NCI-H2227 treated with DMSO at 0.1 percent for 48 hours (cell line): Measurements from ENCODE around the gene ZNF429.
"Not testable (repeated sequence)": the region's sequence is repeated elsewhere in the genome, so short reads cannot be mapped to it uniquely, and the experiment has no call there.

Source experiments
- DNase-seq: peaks from one replicate; lab custom pipeline; 2025; lab: John Stamatoyannopoulos, UW

The ZNF429 gene

GRCh38 chr19:21513651-21514050 is 8.2 kb downstream of the ZNF429 start:
- no peak for DNase-seq

- DNase-seq, result no peak
Observed at GRCh38 chr19:21519488-21519887, 14.1 kb downstream of the ZNF429 start.

- DNase-seq, result no peak
Observed at GRCh38 chr19:21532904-21533303, 27.5 kb downstream of the ZNF429 start.

- DNase-seq, result not testable (repeated sequence)
Observed at GRCh38 chr19:21536741-21537290, 31.4 kb downstream of the ZNF429 start.

GRCh38 chr19:21559444-21559843 is 54.0 kb downstream of the ZNF429 start:
- no peak for DNase-seq

GRCh38 chr19:21564406-21564805 is 59.0 kb downstream of the ZNF429 start:
- no peak for DNase-seq

GRCh38 chr19:21566073-21566472 is 60.7 kb downstream of the ZNF429 start:
- no peak for DNase-seq

GRCh38 chr19:21567806-21568205 is 62.4 kb downstream of the ZNF429 start:
- not testable (repeated sequence) for DNase-seq

- DNase-seq, result peak; percentile 96
Observed at GRCh38 chr19:21568816-21569493, 63.6 kb downstream of the ZNF429 start.

GRCh38 chr19:21569494-21569865 is 64.1 kb downstream of the ZNF429 start:
- no peak for DNase-seq

GRCh38 chr19:21571316-21571715 is 65.9 kb downstream of the ZNF429 start:
- no peak for DNase-seq

GRCh38 chr19:21574607-21575006 is 69.2 kb downstream of the ZNF429 start:
- no peak for DNase-seq

- DNase-seq, result no peak
Observed at GRCh38 chr19:21576481-21576880, 71.1 kb downstream of the ZNF429 start.

- DNase-seq, result no peak
Observed at GRCh38 chr19:21580101-21580500, 74.7 kb downstream of the ZNF429 start.

- DNase-seq, result no peak
Observed at GRCh38 chr19:21580818-21581217, 75.4 kb downstream of the ZNF429 start.

- no peak for DNase-seq
Observed at GRCh38 chr19:21581646-21582240, 76.3 kb downstream of the ZNF429 start.

GRCh38 chr19:21584537-21584936 is 79.1 kb downstream of the ZNF429 start:
- DNase-seq, result no peak

- no peak for DNase-seq
Observed at GRCh38 chr19:21585281-21585890, 80.0 kb downstream of the ZNF429 start.

- no peak for DNase-seq
Observed at GRCh38 chr19:21586311-21587116, 81.1 kb downstream of the ZNF429 start.

- no peak for DNase-seq
Observed at GRCh38 chr19:21587117-21587461, 81.7 kb downstream of the ZNF429 start.

- DNase-seq, result no peak
Observed at GRCh38 chr19:21587549-21587948, 82.1 kb downstream of the ZNF429 start.

- no peak for DNase-seq
Observed at GRCh38 chr19:21588065-21588601, 82.7 kb downstream of the ZNF429 start.
